Heart left ventricle (tissue), 16 donors: ENCODE data around the gene PNLIPRP3. TPM values are rescaled to one million over a fixed set of nuclear protein-coding genes. Genes with fewer than 3 reads are reported as not detected.

Source experiments
- ATAC-seq, 4 donors: fragments of 200-7000 bp; cut with Tn5 transposase; one replicate each; pipeline ENCODE4 v1.9.1; 2020 to 2022; ENCODE audit warnings: moderate library complexity in 4 of 4, mild to moderate bottlenecking in 3 of 4, moderate number of reproducible peaks in 1 of 4
- DNase-seq, 5 donors: peaks; one replicate each; pipeline ENCODE4 v3.0.0-alpha.2; 2020
- H3K27ac ChIP-seq, 12 donors: fragments of 200-600 bp; sonication (generic) in 4 of 12; one replicate each; pipeline versions ENCODE4 v1.5.0 to v1.8.0; 2016 to 2022; ENCODE audit warnings: mild to moderate bottlenecking in 2 of 12
- H3K27me3 ChIP-seq, 9 donors: fragments of 200-600 bp; sonication (generic) in 2 of 9; one replicate each; pipeline versions ENCODE4 v1.5.1 to v1.8.0; 2016 to 2022; ENCODE audit warnings: mild to moderate bottlenecking in 3 of 9
- H3K36me3 ChIP-seq, 9 donors: fragments of 200-600 bp; sonication (generic) in 2 of 9; one replicate each; pipeline versions ENCODE4 v1.5.0 to v1.8.0; 2018 to 2022; ENCODE audit warnings: mild to moderate bottlenecking in 2 of 9
- H3K4me1 ChIP-seq, 12 donors: fragments of 200-600 bp; sonication (generic) in 4 of 12; one replicate each; pipeline versions ENCODE4 v1.5.0 to v1.8.0; 2016 to 2022; ENCODE audit warnings: mild to moderate bottlenecking in 3 of 12
- H3K4me3 ChIP-seq, 12 donors: fragments of 200-600 bp; sonication (generic) in 4 of 12; one replicate each; pipeline versions ENCODE4 v1.5.0 to v1.8.0; 2017 to 2022; ENCODE audit warnings: mild to moderate bottlenecking in 9 of 12, moderate library complexity in 4 of 12
- H3K9me3 ChIP-seq, 12 donors: fragments of 200-600 bp; sonication (generic) in 4 of 12; one replicate each; pipeline versions ENCODE4 v1.5.0 to v1.8.0; 2016 to 2022; ENCODE audit warnings: mild to moderate bottlenecking in 1 of 12
- CTCF ChIP-seq, 12 donors: fragments of 200-600 bp; sonication (generic) in 4 of 12; IDR thresholded peaks; one replicate each; pipeline versions ENCODE4 v1.5.0 to v1.8.0; 2018 to 2022; ENCODE audit warnings: antibody characterized with exemption in 12 of 12, mild to moderate bottlenecking in 5 of 12
- POLR2A ChIP-seq, 2 donors: fragments of 450-650 bp; IDR thresholded peaks; one replicate each; pipeline ENCODE4 v1.6.1; 2017; ENCODE audit warnings: antibody characterized with exemption in 2 of 2, mild to moderate bottlenecking in 2 of 2, moderate library complexity in 2 of 2
- WGBS, 4 donors: extraction: QIAGEN DNeasy Blood & Tissue Kit in 2 of 4; methylation state at CpG; one replicate each; pipeline versions ENCODE4 v1.1.5 to v1.1.7; 2013 to 2018; 5-methylcytosine and 5-hydroxymethylcytosine counted together
- intact Hi-C, 10 donors: fragments of 100-400 bp; cut with DNase I; formaldehyde crosslinking; loops; one replicate each; pipeline versions ENCODE4 v1.11.1 to v1.14.2; 2022
- polyA plus RNA-seq, 2 donors: library from polyadenylated mRNA; stranded (reverse); fragments of 200-250 nt; gene quantifications; one replicate each; pipeline ENCODE4 v1.2.3, GENCODE V29; 2013
- total RNA-seq, 9 donors: library from RNA; depleted of rRNA in 2 of 9; stranded (reverse); fragments of >200 nt in 2 of 9; fragmentation: NEBNext Ultra II Directional in 3 of 9; extraction: Animal tissue kit (Norgen Biotek cat#: 25700) in 3 of 9; gene quantifications; one replicate each; pipeline versions ENCODE4 v1.1.0 to v1.2.4, GENCODE V29; 2016 to 2023
- donor health status: ischemic (EF 13 %, LVEDD 7.1; RV severe dilation, severe dysfunction).
- donor health status: healthy with polysubstance abuse.
- donor health status: DM: no; HTN: yes; CAD: no.
- donor health status: DM: no; HTN: no; CAD: no.
- donor health status: ischemic (EF 25% LVEDD 6.9; RV normal size, moderate dysfunction).
- donor health status: ischemic (EF 25% LVEDD 5.7; RV mildly dilated, moderate dysfunction).
- donor health status: healthy.
- donor health status: DM: yes; HTN: yes; CAD: no.
- donor health status: ischemic (EF 35%, LVEDD 5.7; RV mildly dilated, moderate dysfunction).
- donor health status: nonischemic (EF 11% LVEDD 7.7; RV severe dilation, severe dysfunction).
- donor health status: DM: yes; HTN: yes; CAD: no.
- donor health status: PGD.
- donor health status: ischemic (EF 29% LVEDD 5.4; RV normal size, mild dysfunction).
- donor health status: nonischemic (EF 23%, LVEDD 6.1; RV moderate dilation, normal function).

PNLIPRP3 gene
- total and polyA plus RNA-seq, 11 donors, result not detected

GRCh38 chr10:116470071-116470470 is 42.4 kb downstream of the PNLIPRP3 start:
- no peak for TF ChIP-seq POLR2A (IDR thresholded peaks at IDR 0.05)
- no peak for TF ChIP-seq CTCF (IDR thresholded peaks at IDR 0.05)
- H3K27me3 ChIP-seq, result peaks cover 0 to 21% (median 0%) of the 10 kb centered on the region in 9 donors
- H3K4me3 ChIP-seq, result no peak overlapping the region
- H3K9me3 ChIP-seq, result peaks cover 0 to 2% (median 0%) of the 10 kb centered on the region in 12 donors
- no peak overlapping the region for H3K27ac ChIP-seq
- H3K4me1 ChIP-seq, result no peaks in the 10 kb centered on the region
- 61 to 70% (median 65%) methylated on average over 4 of the region's 4 CpGs for WGBS, 4 donors
- intact Hi-C loops, result no loop called here
- ATAC-seq, result no peak
- H3K36me3 ChIP-seq, result no peaks in the 10 kb centered on the region
- no peak for DNase-seq

GRCh38 chr10:116470768-116471415 is 43.2 kb downstream of the PNLIPRP3 start:
- intact Hi-C loops, result no loop called here
- H3K27ac ChIP-seq, result no peak overlapping the region
- H3K4me3 ChIP-seq, result no peak overlapping the region
- H3K4me1 ChIP-seq, result no peaks in the 10 kb centered on the region
- H3K9me3 ChIP-seq, result peaks cover 0 to 2% (median 0%) of the 10 kb centered on the region in 12 donors
- no peak for DNase-seq
- H3K36me3 ChIP-seq, result no peaks in the 10 kb centered on the region
- ATAC-seq, result no peak
- 50 to 69% (median 67%) methylated on average over 6 of the region's 6 CpGs for WGBS, 4 donors
- peaks cover 0 to 25% (median 0%) of the 10 kb centered on the region in 9 donors for H3K27me3 ChIP-seq
- TF ChIP-seq POLR2A (IDR thresholded peaks at IDR 0.05) (no peak), CTCF (IDR thresholded peaks at IDR 0.05) (no peak)

GRCh38 chr10:116472891-116473290 is 45.2 kb downstream of the PNLIPRP3 start:
- Histone ChIP-seq H3K27ac (no peak overlapping the region), H3K9me3 (peaks cover 0 to 2% (median 0%) of the 10 kb centered on the region in 12 donors), H3K4me3 (no peak overlapping the region), H3K27me3 (peaks cover 0 to 25% (median 0%) of the 10 kb centered on the region in 9 donors), H3K4me1 (no peaks in the 10 kb centered on the region), H3K36me3 (no peaks in the 10 kb centered on the region)
- TF ChIP-seq CTCF (IDR thresholded peaks at IDR 0.05) (no peak), POLR2A (IDR thresholded peaks at IDR 0.05) (no peak)
- WGBS, 4 donors, result 31 to 47% (median 40%) methylated on average over 4 of the region's 4 CpGs
- intact Hi-C loops, result no loop called here
- no peak for ATAC-seq
- no peak for DNase-seq

- ATAC-seq (no peak), DNase-seq (no peak)
- no peaks in the 10 kb centered on the region for H3K4me1 ChIP-seq
- intact Hi-C loops, result no loop called here
- WGBS, 4 donors, result 57 to 78% (median 61%) methylated on average over 4 of the region's 4 CpGs
- H3K27ac ChIP-seq, result no peak overlapping the region
- peaks cover 0 to 2% (median 0%) of the 10 kb centered on the region in 12 donors for H3K9me3 ChIP-seq
- no peaks in the 10 kb centered on the region for H3K36me3 ChIP-seq
- TF ChIP-seq CTCF (IDR thresholded peaks at IDR 0.05) (no peak), POLR2A (IDR thresholded peaks at IDR 0.05) (no peak)
- peaks cover 0 to 25% (median 0%) of the 10 kb centered on the region in 9 donors for H3K27me3 ChIP-seq
- no peak overlapping the region for H3K4me3 ChIP-seq
Observed at GRCh38 chr10:116475866-116476265, 48.2 kb downstream of the PNLIPRP3 start.
